Esophagus squamous epithelium (tissue), 5 donors: ENCODE results near the gene ZNF300. TPM values are rescaled to one million over a fixed set of nuclear protein-coding genes. Genes with fewer than 3 reads are reported as not detected.
"Not testable (repeated sequence)": the region's sequence is repeated elsewhere in the genome, so short reads cannot be mapped to it uniquely, and the experiment has no call there.

Source experiments
- DNase-seq: peaks from one replicate; lab custom pipeline; 2025; lab: John Stamatoyannopoulos, UW
- H3K27ac ChIP-seq, 4 donors: fragments of 200-600 bp; sonication (generic); one replicate each; pipeline ENCODE4 v1.5.1; 2016 to 2019; ENCODE audit warnings: mild to moderate bottlenecking in 1 of 4
- H3K27me3 ChIP-seq, 4 donors: fragments of 200-600 bp; sonication (generic); 1 replicate in 3 of 4; 2 replicates in 1 of 4; pipeline versions ENCODE4 v1.5.1 to v1.6.0; 2017 to 2021; ENCODE audit warnings: antibody characterized with exemption in 1 of 4
- H3K36me3 ChIP-seq, 3 donors: fragments of 200-600 bp; sonication (generic); one replicate each; pipeline ENCODE4 v1.5.1; 2016 to 2019
- H3K4me1 ChIP-seq, 3 donors: fragments of 200-600 bp; sonication (generic); one replicate each; pipeline ENCODE4 v1.5.1; 2017 to 2019
- H3K4me3 ChIP-seq, 4 donors: fragments of 200-600 bp; sonication (generic); 1 replicate in 3 of 4; 2 replicates in 1 of 4; pipeline ENCODE4 v1.5.1; 2016 to 2019; ENCODE audit warnings: mild to moderate bottlenecking in 2 of 4, moderate library complexity in 1 of 4
- H3K9me3 ChIP-seq, 3 donors: fragments of 200-600 bp; sonication (generic); one replicate each; pipeline ENCODE4 v1.5.1; 2016 to 2019
- CTCF ChIP-seq, 6 experiments: fragments of 450-650 bp in 4 of 6; fragments of 200-600 bp in 2 of 6; sonication (generic) in 2 of 6; IDR thresholded peaks; one replicate each; pipeline ENCODE4 v1.5.1; 2016 to 2019; ENCODE audit warnings: antibody characterized with exemption in 6 of 6, mild to moderate bottlenecking in 4 of 6, moderate library complexity in 4 of 6
- POLR2A ChIP-seq, 4 donors: fragments of 450-650 bp; IDR thresholded peaks; one replicate each; pipeline ENCODE4 v1.6.1; 2017; ENCODE audit warnings: antibody characterized with exemption in 4 of 4, mild to moderate bottlenecking in 4 of 4, moderate library complexity in 3 of 4
- WGBS, 2 donors: methylation state at CpG; one replicate each; pipeline ENCODE4 v1.1.5; 2018; 5-methylcytosine and 5-hydroxymethylcytosine counted together
- intact Hi-C: fragments of 100-400 bp; cut with DNase I; formaldehyde crosslinking; loops from one replicate; pipeline ENCODE4 v1.15.0; 2022
- total RNA-seq, 4 donors: library from RNA; depleted of rRNA; stranded (reverse); fragments of >200 nt; gene quantifications; one replicate each; pipeline ENCODE4 v1.1.0, GENCODE V29; 2016
- donor health status: DM: yes; HTN: yes; CAD: no.

Gene ZNF300
- total RNA-seq, 4 donors from 2014 or later, result 1.7 to 7.4 (median 4.9) TPM

- DNase-seq, result no peak
- TF ChIP-seq CTCF (IDR thresholded peaks at IDR 0.05) (no peak), POLR2A (IDR thresholded peaks at IDR 0.05) (no peak)
- Histone ChIP-seq H3K9me3 (no peaks in the 10 kb centered on the region), H3K4me1 (peaks cover 0 to 9% (median 0%) of the 10 kb centered on the region in 3 donors), H3K27ac (no peak overlapping the region), H3K27me3 (no peaks in the 10 kb centered on the region), H3K36me3 (no peaks in the 10 kb centered on the region), H3K4me3 (no peak overlapping the region)
- intact Hi-C loops, result loop anchor here (5.0 kb wide), 1 partner anchor 294 kb away; no protein-coding TSS in a partner anchor
- WGBS, 2 donors, result 56 to 73% methylated on average over 2 to 3 of the region's 3 CpGs
Measured at GRCh38 chr5:150851039-150851438, 53.7 kb downstream of the ZNF300 start.

- DNase-seq, result no peak
- intact Hi-C loops, result loop anchor here (5.0 kb wide), 1 partner anchor 46 kb away; no protein-coding TSS in a partner anchor
- no peak for TF ChIP-seq POLR2A (IDR thresholded peaks at IDR 0.05)
- TF ChIP-seq CTCF (IDR thresholded peaks at IDR 0.05), result no peak
- H3K9me3 ChIP-seq, result no peaks in the 10 kb centered on the region
- H3K4me3 ChIP-seq, result no peak overlapping the region
- peaks cover 0 to 9% (median 0%) of the 10 kb centered on the region in 3 donors for H3K4me1 ChIP-seq
- 63 to 71% methylated on average over 3 to 4 of the region's 4 CpGs for WGBS, 2 donors
- H3K27ac ChIP-seq, result no peak overlapping the region
- no peaks in the 10 kb centered on the region for H3K36me3 ChIP-seq
- H3K27me3 ChIP-seq, result no peaks in the 10 kb centered on the region
Measured at GRCh38 chr5:150848271-150848670, 56.5 kb downstream of the ZNF300 start.

- Histone ChIP-seq H3K4me3 (no peak overlapping the region), H3K4me1 (peaks cover 0 to 9% (median 0%) of the 10 kb centered on the region in 3 donors), H3K27ac (no peak overlapping the region), H3K27me3 (no peaks in the 10 kb centered on the region), H3K36me3 (no peaks in the 10 kb centered on the region), H3K9me3 (no peaks in the 10 kb centered on the region)
- WGBS, 2 donors, result 41 to 50% methylated on average over 5 of the region's 5 CpGs
- DNase-seq, result no peak
- intact Hi-C loops, result loop anchor here (5.0 kb wide), 1 partner anchor 45 kb away; no protein-coding TSS in a partner anchor
- TF ChIP-seq POLR2A (IDR thresholded peaks at IDR 0.05) (no peak), CTCF (IDR thresholded peaks at IDR 0.05) (no peak)
Measured at GRCh38 chr5:150847334-150847695, 57.5 kb downstream of the ZNF300 start.

GRCh38 chr5:150846654-150847333 lies 58.0 kb downstream of the ZNF300 start:
- WGBS, 2 donors, result 40 to 63% methylated on average over 11 to 16 of the region's 22 CpGs
- Histone ChIP-seq H3K9me3 (no peaks in the 10 kb centered on the region), H3K27me3 (no peaks in the 10 kb centered on the region), H3K36me3 (no peaks in the 10 kb centered on the region), H3K27ac (no peak overlapping the region), H3K4me1 (peaks cover 0 to 9% (median 0%) of the 10 kb centered on the region in 3 donors), H3K4me3 (peak overlapping the region in 1 of 4 donors; percentile 10)
- no peak for DNase-seq
- intact Hi-C loops, result loop anchor here (5.0 kb wide), 1 partner anchor 44 kb away; no protein-coding TSS in a partner anchor
- TF ChIP-seq POLR2A (IDR thresholded peaks at IDR 0.05), result no peak
- TF ChIP-seq CTCF (IDR thresholded peaks at IDR 0.05), result peak; percentile 58 to 89 (median 69)

GRCh38 chr5:150846308-150846653 lies 58.5 kb downstream of the ZNF300 start, which contains the start of gene IRGM:
Gene IRGM (plus strand): TSS chr5:150846521. CDS start chr5:150848124, 1,603 bp downstream.
- H3K27ac ChIP-seq, result not testable (repeated sequence)

GRCh38 chr5:150845185-150845859 lies 59.5 kb downstream of the ZNF300 start:
- H3K4me3 ChIP-seq, H3K27me3 ChIP-seq, DNase-seq, H3K9me3 ChIP-seq, H3K36me3 ChIP-seq, H3K27ac ChIP-seq, H3K4me1 ChIP-seq: not testable (repeated sequence)
- intact Hi-C loops, result loop anchor here (2.0 to 5.0 kb wide), 2 partner anchors 25 to 43 kb away; no protein-coding TSS in a partner anchor
- 40 to 98% methylated on average over 1 to 12 of the region's 32 CpGs for WGBS, 2 donors

More at GRCh38 chr5:150846308-150846653, 58.5 kb downstream of the ZNF300 start, which contains the start of gene IRGM:
- not testable (repeated sequence) for H3K27me3 ChIP-seq, H3K4me1 ChIP-seq, DNase-seq, H3K9me3 ChIP-seq, H3K36me3 ChIP-seq
- intact Hi-C loops, result loop anchor here (5.0 kb wide), 1 partner anchor 44 kb away; no protein-coding TSS in a partner anchor
- WGBS, 2 donors, result 66 to 71% methylated on average over 2 to 3 of the region's 3 CpGs
- peak within 1 kb of the TSS in 1 of 4 donors; percentile 10 for H3K4me3 ChIP-seq
